ENCODE measurements around the gene RCOR1. TPM values are rescaled to one million over a fixed set of nuclear protein-coding genes. Genes with fewer than 3 reads are reported as not detected.
"Not testable (repeated sequence)": the region's sequence is repeated elsewhere in the genome, so short reads cannot be mapped to it uniquely, and the experiment has no call there.

The RCOR1 gene
- total and polyA plus RNA-seq, 2 donors from 2014 or later: 4.9 to 17.9 TPM

DNA sequence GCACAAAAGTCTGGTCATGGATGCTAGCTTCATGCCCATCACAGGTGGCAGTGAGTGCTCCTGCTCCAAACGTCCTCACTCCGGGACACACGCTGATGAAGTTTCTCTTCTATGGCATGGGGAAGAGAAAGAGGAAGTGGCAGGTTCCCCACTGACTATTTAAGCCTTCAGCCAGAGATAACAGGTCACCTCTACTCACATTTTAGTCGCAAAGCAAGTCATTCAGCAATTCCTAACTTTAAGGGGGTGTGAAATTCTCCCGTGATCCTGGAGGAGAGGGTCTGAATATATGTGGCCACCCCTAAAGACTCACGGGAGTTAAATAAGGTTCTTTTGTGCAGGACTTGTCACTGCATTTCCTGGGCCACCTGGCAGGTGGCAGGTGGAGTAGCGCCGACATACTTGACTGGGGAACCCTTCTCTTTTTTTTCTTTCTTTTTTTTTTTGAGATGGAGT is 18.8 kb upstream of the RCOR1 start:
- Histone ChIP-seq H3K4me3 (ENCODE audit: low read length in 3 of 3) (no peak overlapping the region), H3K9ac (ENCODE audit: low read length in 3 of 3) (no peak overlapping the region), H3K9me3 (ENCODE audit: control insufficient read depth in 2 of 3, insufficient read depth in 1 of 3, low read length in 3 of 3) (no peaks in the 10 kb centered on the region), H3K4me1 (ENCODE audit: control insufficient read depth in 2 of 3, insufficient read depth in 2 of 3, low read depth in 1 of 3, low read length in 3 of 3) (no peaks in the 10 kb centered on the region), H3K27me3 (ENCODE audit: control insufficient read depth, insufficient read depth, low read length) (no peaks in the 10 kb centered on the region), H3K27ac (ENCODE audit: low read depth in 2 of 2, low read length in 2 of 2) (no peak overlapping the region), H3K36me3 (ENCODE audit: control insufficient read depth in 2 of 3, insufficient read depth in 3 of 3, low read length in 3 of 3) (no peaks in the 10 kb centered on the region)
- DNase-seq (no peak), FAIRE-seq (no peak)
- intact Hi-C loops (cut with DNase I): no loop called here
- TF ChIP-seq, protein P1, sequence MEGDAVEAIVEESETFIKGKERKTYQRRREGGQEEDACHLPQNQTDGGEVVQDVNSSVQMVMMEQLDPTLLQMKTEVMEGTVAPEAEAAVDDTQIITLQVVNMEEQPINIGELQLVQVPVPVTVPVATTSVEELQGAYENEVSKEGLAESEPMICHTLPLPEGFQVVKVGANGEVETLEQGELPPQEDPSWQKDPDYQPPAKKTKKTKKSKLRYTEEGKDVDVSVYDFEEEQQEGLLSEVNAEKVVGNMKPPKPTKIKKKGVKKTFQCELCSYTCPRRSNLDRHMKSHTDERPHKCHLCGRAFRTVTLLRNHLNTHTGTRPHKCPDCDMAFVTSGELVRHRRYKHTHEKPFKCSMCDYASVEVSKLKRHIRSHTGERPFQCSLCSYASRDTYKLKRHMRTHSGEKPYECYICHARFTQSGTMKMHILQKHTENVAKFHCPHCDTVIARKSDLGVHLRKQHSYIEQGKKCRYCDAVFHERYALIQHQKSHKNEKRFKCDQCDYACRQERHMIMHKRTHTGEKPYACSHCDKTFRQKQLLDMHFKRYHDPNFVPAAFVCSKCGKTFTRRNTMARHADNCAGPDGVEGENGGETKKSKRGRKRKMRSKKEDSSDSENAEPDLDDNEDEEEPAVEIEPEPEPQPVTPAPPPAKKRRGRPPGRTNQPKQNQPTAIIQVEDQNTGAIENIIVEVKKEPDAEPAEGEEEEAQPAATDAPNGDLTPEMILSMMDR (IDR thresholded peaks at IDR 0.05; ENCODE audit: borderline replicate concordance, extremely low read depth, insufficient read depth): no peak

- TF ChIP-seq, protein P1 (IDR thresholded peaks at IDR 0.05; ENCODE audit: borderline replicate concordance, extremely low read depth, insufficient read depth): no peak
- Histone ChIP-seq H3K9me3 (ENCODE audit: control insufficient read depth in 2 of 3, insufficient read depth in 1 of 3, low read length in 3 of 3) (no peaks in the 10 kb centered on the region), H3K4me3 (ENCODE audit: low read length in 3 of 3) (no peak overlapping the region), H3K27me3 (ENCODE audit: control insufficient read depth, insufficient read depth, low read length) (no peaks in the 10 kb centered on the region), H3K36me3 (ENCODE audit: control insufficient read depth in 2 of 3, insufficient read depth in 3 of 3, low read length in 3 of 3) (no peaks in the 10 kb centered on the region), H3K9ac (ENCODE audit: low read length in 3 of 3) (no peak overlapping the region), H3K27ac (ENCODE audit: low read depth in 2 of 2, low read length in 2 of 2) (no peak overlapping the region), H3K4me1 (ENCODE audit: control insufficient read depth in 2 of 3, insufficient read depth in 2 of 3, low read depth in 1 of 3, low read length in 3 of 3) (no peaks in the 10 kb centered on the region)
- FAIRE-seq (no peak), DNase-seq (peak in 3 of 5 donors; percentile 49 to 79 (median 56))
- intact Hi-C loops (cut with DNase I): no loop called here
Observed at GRCh38 chr14:102574281-102575159, 17.9 kb upstream of the RCOR1 start.

GRCh38 chr14:102575160-102575845 is 17.1 kb upstream of the RCOR1 start:
- FAIRE-seq: no peak
- Histone ChIP-seq H3K27ac (ENCODE audit: low read depth in 2 of 2, low read length in 2 of 2) (no peak overlapping the region), H3K9me3 (ENCODE audit: control insufficient read depth in 2 of 3, insufficient read depth in 1 of 3, low read length in 3 of 3) (no peaks in the 10 kb centered on the region), H3K4me1 (ENCODE audit: control insufficient read depth in 2 of 3, insufficient read depth in 2 of 3, low read depth in 1 of 3, low read length in 3 of 3) (no peaks in the 10 kb centered on the region), H3K27me3 (ENCODE audit: control insufficient read depth, insufficient read depth, low read length) (no peaks in the 10 kb centered on the region), H3K4me3 (ENCODE audit: low read length in 3 of 3) (no peak overlapping the region), H3K36me3 (ENCODE audit: control insufficient read depth in 2 of 3, insufficient read depth in 3 of 3, low read length in 3 of 3) (no peaks in the 10 kb centered on the region), H3K9ac (ENCODE audit: low read length in 3 of 3) (no peak overlapping the region)
- intact Hi-C loops (cut with DNase I): no loop called here
- TF ChIP-seq, protein P1 (IDR thresholded peaks at IDR 0.05; ENCODE audit: borderline replicate concordance, extremely low read depth, insufficient read depth): no peak
- no peak for DNase-seq

DNA sequence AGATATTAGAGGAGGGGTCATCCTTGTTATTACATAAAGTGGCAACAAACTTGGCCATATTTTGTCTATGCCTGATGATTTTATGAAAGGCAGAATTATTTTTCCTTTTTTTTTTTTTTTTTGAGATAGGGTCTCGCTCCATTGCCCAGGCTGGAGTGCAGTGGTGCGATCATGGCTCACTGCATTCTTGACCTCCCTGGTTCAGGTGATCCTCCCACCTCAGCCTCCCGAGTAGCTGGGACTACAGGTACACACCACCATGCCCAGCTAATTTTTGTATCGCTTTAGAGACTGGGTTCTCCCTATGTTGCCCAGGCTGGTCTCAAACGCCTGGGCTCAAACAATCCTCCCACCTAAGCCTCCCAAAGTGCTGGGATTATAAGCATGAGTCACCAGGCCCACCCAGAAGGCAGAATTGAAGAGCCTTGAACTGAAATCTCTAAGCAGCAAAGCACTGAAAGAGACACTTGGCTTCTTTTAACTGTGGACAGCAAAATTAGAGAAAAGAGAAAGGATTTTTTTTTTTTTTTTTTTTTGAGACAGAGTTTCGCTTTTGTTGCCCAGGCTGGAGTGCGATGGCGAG is 16.5 kb upstream of the RCOR1 start:
- DNase-seq; H3K4me3 ChIP-seq (ENCODE audit: low read length in 3 of 3); intact Hi-C loops (cut with DNase I); FAIRE-seq; H3K9ac ChIP-seq (ENCODE audit: low read length in 3 of 3); H3K36me3 ChIP-seq (ENCODE audit: control insufficient read depth in 2 of 3, insufficient read depth in 3 of 3, low read length in 3 of 3); H3K27me3 ChIP-seq (ENCODE audit: control insufficient read depth, insufficient read depth, low read length); H3K4me1 ChIP-seq (ENCODE audit: control insufficient read depth in 2 of 3, insufficient read depth in 2 of 3, low read depth in 1 of 3, low read length in 3 of 3); H3K27ac ChIP-seq (ENCODE audit: low read depth in 2 of 2, low read length in 2 of 2); H3K9me3 ChIP-seq (ENCODE audit: control insufficient read depth in 2 of 3, insufficient read depth in 1 of 3, low read length in 3 of 3): not testable (repeated sequence)

Measured in kidney (tissue), 14 donors.